Measurements from ENCODE around the gene CCDC107.
A peak's percentile ranks its signal among the peaks of the same experiment; 100 is the strongest.
"Not testable (repeated sequence)": the region's sequence is repeated elsewhere in the genome, so short reads cannot be mapped to it uniquely, and the experiment has no call there.

Gene CCDC107, protein sequence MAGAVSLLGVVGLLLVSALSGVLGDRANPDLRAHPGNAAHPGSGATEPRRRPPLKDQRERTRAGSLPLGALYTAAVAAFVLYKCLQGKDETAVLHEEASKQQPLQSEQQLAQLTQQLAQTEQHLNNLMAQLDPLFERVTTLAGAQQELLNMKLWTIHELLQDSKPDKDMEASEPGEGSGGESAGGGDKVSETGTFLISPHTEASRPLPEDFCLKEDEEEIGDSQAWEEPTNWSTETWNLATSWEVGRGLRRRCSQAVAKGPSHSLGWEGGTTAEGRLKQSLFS

DNA sequence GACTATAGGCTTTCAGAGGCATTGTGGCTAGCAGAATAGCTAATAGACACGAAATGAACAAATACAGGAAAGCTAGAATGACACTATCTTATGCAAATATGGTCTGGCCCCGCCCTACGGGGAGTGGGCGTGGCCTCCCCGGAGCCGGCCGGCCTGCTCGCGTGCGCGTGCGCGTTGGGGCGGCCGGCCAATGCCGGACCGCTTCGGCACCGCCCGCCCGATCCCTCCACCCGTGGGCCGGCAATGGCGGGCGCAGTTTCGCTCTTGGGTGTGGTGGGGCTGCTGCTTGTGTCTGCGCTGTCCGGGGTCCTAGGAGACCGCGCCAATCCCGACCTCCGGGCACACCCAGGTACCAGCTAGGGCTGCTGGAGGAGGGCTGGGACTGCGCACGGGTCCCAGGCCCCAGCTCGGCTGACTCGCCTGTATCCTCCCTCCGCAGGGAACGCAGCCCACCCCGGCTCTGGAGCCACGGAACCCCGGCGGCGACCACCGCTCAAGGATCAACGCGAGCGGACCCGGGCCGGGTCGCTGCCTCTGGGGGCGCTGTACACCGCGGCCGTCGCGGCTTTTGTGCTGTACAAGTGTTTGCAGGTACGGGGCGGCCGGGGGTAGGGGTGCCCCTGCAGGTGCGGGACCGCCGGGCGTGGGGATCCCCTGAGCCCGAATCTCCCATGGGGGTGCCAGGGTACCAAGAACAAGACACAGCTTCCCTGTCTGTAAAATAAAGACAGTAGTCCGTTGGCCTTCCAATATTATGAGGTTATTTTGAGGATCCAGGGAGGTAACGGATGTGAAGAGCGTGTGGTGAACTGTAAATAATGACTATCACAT, at the start of gene CCDC107:
Gene CCDC107, plus strand, starts transcription at position 156 of the 831 bp plus-strand sequence. Its CDS starts 88 bp downstream, at position 244.
- DNase-seq (ENCODE audit: low spot score) = peak; percentile 92

DNA sequence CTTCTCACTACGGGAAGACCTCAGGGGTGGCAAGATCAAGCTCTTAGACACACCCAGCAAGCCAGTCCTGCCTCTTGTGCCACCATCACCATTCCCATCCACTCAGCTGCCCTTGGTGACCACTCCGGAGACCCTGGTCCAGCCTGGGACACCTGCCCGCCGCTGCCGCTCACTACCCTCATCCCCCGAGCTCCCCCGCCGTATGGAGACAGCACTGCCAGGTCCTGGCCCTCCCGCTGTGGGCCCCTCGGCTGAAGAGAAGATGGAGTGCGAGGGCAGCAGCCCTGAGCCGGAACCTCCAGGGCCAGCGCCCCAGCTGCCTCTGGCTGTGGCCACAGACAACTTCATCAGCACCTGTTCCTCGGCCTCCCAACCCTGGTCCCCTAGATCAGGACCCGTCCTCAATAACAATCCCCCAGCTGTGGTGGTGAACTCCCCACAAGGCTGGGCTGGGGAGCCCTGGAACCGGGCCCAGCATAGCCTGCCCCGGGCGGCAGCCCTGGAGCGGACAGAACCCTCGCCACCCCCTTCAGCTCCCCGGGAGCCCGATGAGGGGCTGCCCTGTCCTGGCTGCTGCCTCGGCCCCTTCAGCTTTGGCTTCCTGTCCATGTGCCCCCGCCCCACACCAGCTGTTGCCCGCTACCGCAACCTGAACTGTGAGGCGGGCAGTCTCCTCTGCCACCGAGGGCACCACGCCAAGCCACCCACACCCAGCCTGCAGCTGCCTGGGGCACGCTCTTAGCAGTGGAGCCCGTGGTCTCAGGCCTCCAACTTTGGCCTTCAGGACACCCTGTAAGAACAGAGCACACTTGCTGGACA, 48.9 kb upstream of the CCDC107 start:
- DNase-seq (ENCODE audit: low spot score) = no peak

- no peak for DNase-seq (ENCODE audit: low spot score)
These were observed 48.3 kb upstream of the CCDC107 start for GRCh38 chr9:35609820-35610163.

DNA sequence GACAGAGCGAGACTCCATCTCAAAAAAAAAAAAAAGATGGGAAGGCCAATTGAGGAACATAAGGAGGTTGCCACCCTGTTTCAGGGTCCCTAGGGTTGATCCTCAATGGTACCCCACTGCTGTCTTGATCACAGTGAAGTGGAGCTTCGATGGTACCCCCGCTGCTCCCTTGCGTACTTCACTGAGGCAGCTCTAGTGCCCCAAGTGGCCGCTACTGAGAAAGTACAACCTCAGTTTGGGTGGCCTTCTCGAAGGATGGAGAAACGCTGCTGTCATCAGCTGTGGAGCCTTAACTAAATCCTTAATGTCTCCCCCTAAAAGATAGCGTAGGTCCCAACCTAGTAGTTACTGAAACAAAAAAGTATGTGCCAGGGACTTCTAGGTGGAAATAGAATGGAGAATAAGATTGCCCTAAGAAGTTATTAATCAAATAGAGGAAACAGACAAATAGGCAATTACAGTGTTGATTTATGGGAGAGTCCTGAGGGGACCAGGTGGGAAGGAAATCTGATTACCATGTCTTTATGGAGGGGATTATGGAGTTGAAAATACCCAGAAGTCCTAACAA, 46.8 kb upstream of the CCDC107 start:
- DNase-seq (ENCODE audit: low spot score) = peak; percentile 41

DNA sequence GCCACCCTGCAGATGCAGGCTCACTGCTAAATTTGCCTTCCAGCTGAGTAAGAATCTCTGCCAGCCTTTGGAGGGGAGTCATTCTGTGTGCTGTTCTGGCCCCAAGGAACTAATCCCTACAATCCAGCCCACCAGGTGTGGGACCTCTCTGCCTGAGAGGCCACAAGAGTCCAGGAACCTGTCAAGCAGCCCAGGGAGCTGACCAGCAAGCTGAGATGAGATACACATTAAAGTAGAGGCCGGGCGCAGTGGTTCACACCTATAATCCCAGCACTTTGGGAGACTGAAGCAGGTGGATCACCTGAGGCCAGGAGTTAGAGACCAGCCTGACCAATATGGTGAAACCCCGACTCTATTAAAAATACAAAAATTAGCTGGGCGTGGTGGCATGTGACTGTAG, 46.0 kb upstream of the CCDC107 start:
- not testable (repeated sequence) for DNase-seq (ENCODE audit: low spot score)

DNA sequence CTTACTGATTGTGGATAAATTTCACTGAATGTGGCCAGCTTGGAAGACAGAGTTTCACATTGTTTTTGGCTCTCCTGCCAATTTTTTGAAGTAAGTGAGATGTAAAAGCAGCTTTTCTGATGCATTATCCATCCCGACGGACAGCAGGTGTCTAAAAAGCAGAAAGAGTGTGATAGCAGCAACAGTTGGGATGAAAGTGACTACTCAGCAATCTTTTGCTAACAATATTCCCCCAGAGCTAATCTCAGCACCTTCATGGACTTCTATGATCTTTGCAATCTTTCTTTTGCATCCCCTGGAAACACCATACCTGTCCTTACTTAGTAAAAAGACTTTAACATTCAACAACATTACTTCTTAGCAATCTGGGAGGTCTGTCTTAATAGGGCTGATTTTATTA, 45.2 kb upstream of the CCDC107 start:
- no peak for DNase-seq (ENCODE audit: low spot score)

GRCh38 chr9:35615981-35616680, 42.0 kb upstream of the CCDC107 start:
- no peak for DNase-seq (ENCODE audit: low spot score)

- no peak for DNase-seq (ENCODE audit: low spot score)
These were observed 41.2 kb upstream of the CCDC107 start for GRCh38 chr9:35616681-35617459.

GRCh38 chr9:35617548-35617947, 40.5 kb upstream of the CCDC107 start:
- no peak for DNase-seq (ENCODE audit: low spot score)

GRCh38 chr9:35618325-35618727, 39.8 kb upstream of the CCDC107 start, which contains the start of gene CD72:
CD72 (minus strand) TSS chr9:35618413; CDS start chr9:35618303, 110 bp downstream.
- DNase-seq (ENCODE audit: low spot score) = no peak

DNA sequence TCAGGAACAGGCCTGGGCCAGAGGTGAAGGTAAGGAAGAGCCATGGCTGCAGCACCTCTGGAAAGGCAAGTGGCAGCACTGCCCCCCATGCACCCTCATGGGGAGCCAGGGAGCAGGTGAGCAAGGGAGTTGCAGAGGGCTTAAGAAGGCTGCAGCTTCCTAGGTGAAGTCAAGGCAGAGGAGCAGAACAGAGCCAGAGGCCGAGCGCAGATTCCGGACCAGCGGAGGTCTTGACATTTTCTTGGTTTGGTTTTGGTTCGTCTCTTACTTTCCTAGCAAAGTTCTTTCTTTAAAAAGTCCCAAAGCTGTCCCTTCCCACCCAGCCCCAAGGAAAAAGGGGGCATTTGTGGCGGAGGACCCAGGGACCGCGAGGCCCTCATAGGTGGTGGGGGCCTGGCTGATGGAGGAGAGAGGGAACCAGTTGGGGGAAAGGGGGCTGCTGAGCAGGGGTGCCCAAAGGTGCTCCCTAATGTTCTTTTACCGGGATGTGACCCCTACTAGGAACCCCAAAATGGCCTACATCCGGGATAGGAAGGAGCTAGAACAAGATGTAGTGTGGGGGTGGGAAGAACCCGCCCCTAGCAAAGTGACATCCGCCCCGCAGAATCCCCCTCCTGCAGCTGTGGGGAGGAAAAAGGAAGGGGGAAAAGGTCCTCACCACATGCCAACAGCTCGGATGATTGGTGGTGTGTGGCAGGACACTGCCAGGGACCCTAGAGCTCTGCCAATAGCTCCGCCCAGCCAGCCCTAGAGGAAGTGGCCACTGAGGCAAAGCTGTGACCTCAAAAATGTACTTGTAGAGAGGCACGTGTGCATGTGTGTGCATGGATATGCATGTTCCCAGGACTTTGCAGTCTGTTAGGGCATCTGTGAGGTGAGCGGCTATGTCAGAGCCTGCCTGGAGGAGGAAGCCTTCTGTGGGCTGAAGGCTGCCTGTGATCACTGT, 39.0 kb upstream of the CCDC107 start:
- DNase-seq (ENCODE audit: low spot score) = no peak

DNA sequence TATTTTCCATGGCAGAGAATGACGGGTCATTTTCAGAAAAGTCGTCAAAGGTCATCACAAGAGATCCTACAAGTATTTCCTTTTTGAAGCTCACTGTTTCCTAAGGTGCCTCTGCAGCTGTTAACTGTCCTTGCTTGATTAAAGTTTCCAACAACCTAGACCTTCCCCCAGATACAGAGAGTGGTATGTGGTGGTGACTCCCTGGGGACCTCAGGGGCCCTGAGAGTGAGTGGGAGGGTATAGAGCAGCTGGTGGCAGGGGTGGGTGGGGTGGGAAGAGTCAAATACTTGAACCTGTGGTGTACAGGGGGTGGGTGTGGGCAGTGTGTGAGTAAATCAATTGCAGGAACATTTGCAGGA, 38.3 kb upstream of the CCDC107 start:
- no peak for DNase-seq (ENCODE audit: low spot score)

GRCh38 chr9:35627575-35627974, 30.5 kb upstream of the CCDC107 start:
- no peak for DNase-seq (ENCODE audit: low spot score)

- no peak for DNase-seq (ENCODE audit: low spot score)
These were observed 29.6 kb upstream of the CCDC107 start for GRCh38 chr9:35628389-35628991.

- no peak for DNase-seq (ENCODE audit: low spot score)
These were observed 28.5 kb upstream of the CCDC107 start for GRCh38 chr9:35629597-35629996.

GRCh38 chr9:35635730-35636129, 22.4 kb upstream of the CCDC107 start:
- DNase-seq (ENCODE audit: low spot score) = no peak

- DNase-seq (ENCODE audit: low spot score) = no peak
These were observed 21.8 kb upstream of the CCDC107 start for GRCh38 chr9:35636135-35636876.

- DNase-seq (ENCODE audit: low spot score) = not testable (repeated sequence)
These were observed 21.2 kb upstream of the CCDC107 start for GRCh38 chr9:35636877-35637246.

Measured in hematopoietic multipotent progenitor cell treated with erythropoietin and hydrocortisone succinate and interleukin-3 and kit ligand, for 15 days (in vitro differentiated cells).